D721Med (cell line): ENCODE data around the gene PARVA.

Experiments used
- DNase-seq: peaks from one replicate; pipeline ENCODE4 v3.0.0; 2011; ENCODE audit warnings: low spot score; ENCODE audit not compliant: insufficient read length
- FAIRE-seq: peaks from 2 replicates; lab custom pipeline; 2011; peaks lifted over from hg19 to GRCh38; lab: Jason Lieb, UNC
- CTCF ChIP-seq: IDR thresholded peaks from 2 replicates; pipeline ENCODE4 v1.5.1; 2012; ENCODE audit warnings: mild to moderate bottlenecking, control low read depth; ENCODE audit not compliant: insufficient read depth; ENCODE audit errors: missing control alignments

The PARVA gene

DNA sequence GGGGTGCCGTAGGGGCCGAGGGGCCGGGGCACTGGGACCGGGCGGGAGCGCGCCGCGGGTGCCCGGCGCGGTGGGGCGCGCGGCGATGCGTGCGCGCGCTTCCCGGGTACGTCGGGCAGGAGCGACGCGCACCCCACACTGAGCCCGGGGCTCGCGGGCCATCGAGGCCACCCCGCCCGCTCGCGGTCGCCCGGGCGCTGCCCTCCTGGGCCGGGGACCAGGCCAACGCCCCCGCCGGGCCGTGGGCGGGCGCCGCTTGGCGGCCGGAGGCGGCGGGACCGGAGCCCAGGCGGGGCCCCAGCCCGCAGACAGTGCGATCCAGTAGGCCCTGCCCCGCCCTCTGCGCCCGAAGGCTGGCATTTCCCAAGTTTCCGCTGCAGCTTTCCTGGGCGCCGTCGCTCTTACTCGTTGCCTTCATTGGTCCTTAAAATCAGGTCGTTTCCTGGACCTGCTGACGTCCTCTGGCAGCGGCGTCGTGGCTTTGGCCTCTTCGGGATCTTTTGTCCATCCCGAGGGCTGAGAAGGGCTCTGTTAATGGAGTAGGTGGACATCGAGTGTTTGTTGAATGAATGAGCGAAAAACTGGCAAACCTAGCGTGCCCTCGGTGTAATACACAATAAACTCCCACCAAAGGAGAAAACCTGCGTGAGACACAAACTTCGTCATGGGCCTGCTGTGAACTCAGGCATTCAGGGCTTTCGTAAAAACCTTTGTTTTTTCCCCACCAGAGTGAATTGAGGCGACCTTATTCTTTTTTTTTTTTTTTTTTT, 638 bp downstream of the PARVA start:
- no peak for TF ChIP-seq CTCF
- FAIRE-seq (no peak), DNase-seq (no peak)

- FAIRE-seq (no peak), DNase-seq (no peak)
- TF ChIP-seq CTCF = no peak
Observed at GRCh38 chr11:12380565-12381325, 3.4 kb downstream of the PARVA start.

DNA sequence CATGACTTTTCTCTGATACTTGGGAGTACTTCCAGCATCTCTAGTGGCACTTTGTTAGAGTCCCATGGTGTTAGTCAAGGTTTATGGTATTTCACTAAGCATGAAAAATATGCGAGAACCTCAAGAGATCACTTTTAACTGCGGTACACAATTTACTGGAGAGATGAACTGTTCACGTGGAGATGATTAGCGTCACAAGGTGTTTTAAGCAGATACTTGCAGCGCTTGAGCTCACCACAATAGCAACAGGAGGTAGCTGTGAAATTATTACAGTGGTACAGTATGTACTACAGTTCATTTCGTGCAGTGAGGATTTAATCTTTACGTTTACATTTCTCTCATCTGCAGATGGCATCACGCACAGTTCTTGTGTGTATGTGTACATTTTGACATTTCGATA, 4.5 kb downstream of the PARVA start:
- FAIRE-seq (no peak), DNase-seq (no peak)
- TF ChIP-seq CTCF = no peak

- no peak for TF ChIP-seq CTCF
- FAIRE-seq (no peak), DNase-seq (no peak)
Observed at GRCh38 chr11:12382451-12382850, 5.1 kb downstream of the PARVA start.

GRCh38 chr11:12386309-12386708, 8.9 kb downstream of the PARVA start:
- DNase-seq (no peak), FAIRE-seq (no peak)
- no peak for TF ChIP-seq CTCF

- DNase-seq = no peak
- no peak for TF ChIP-seq CTCF
- FAIRE-seq = no peak
Observed at GRCh38 chr11:12386745-12387144, 9.4 kb downstream of the PARVA start.

DNA sequence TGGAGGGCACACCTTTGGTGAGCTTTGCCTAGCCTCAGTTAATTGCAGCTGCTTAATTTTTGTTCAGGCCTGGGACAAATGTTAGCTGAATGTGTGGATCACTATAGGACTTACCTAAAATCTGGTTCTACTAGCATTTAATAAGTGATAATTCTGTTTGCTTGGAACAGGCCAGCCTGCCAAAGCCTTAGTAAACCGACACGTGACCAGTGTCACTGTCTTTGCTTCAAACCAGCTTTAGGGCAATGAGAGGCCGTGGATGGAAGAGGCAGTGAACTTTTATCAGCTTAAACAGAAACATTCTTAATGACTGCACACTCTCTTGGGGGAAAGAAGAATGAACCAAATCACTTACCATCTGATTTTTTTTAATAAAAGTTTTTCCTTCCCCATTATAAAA, 10.8 kb downstream of the PARVA start:
- DNase-seq (no peak), FAIRE-seq (no peak)
- TF ChIP-seq CTCF = no peak
